ES-I3 (cell line): ENCODE results near the gene RBMS3.
"Not testable (repeated sequence)": the region's sequence is repeated elsewhere in the genome, so short reads cannot be mapped to it uniquely, and the experiment has no call there.

Source experiments
- H3K36me3 ChIP-seq: 2 replicates; pipeline ENCODE4 v1.6.1; 2013; ENCODE audit warnings: mild to moderate bottlenecking, low read length, control low read depth, moderate library complexity; ENCODE audit not compliant: insufficient read depth
- H3K4me1 ChIP-seq: 2 replicates; pipeline ENCODE4 v1.6.1; 2013; ENCODE audit warnings: mild to moderate bottlenecking, control low read depth, low read length; ENCODE audit not compliant: insufficient read depth
- H3K9ac ChIP-seq: 2 replicates; pipeline ENCODE4 v1.6.1; 2013; ENCODE audit warnings: low read depth, mild to moderate bottlenecking, low read length, moderate library complexity
- H3K9me3 ChIP-seq: 2 replicates; pipeline ENCODE4 v1.6.1; 2013; ENCODE audit warnings: mild to moderate bottlenecking, low read length, moderate library complexity; ENCODE audit not compliant: control insufficient read depth, insufficient read depth

RBMS3 gene

DNA sequence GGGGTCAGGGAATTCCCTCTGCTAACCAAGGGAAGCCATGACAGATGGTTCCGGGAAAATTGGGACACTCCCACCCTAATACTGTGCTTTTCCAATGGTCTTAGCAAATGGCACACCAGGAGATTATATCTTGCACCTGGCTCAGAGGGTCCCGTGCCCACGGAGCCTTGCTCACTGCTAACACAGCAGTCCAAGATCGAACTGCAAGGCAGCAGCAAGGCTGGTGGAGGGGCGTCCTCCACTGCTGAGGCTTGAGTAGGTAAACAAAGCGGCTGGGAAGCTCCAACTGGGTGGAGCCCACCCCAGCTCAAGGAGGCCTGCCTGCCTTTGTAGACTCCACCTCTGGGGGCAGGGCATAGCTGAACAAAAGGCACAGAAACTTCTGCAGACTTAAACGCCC, 389.6 kb downstream of the RBMS3 start:
- H3K9me3 ChIP-seq, H3K4me1 ChIP-seq, H3K36me3 ChIP-seq, H3K9ac ChIP-seq: not testable (repeated sequence)

DNA sequence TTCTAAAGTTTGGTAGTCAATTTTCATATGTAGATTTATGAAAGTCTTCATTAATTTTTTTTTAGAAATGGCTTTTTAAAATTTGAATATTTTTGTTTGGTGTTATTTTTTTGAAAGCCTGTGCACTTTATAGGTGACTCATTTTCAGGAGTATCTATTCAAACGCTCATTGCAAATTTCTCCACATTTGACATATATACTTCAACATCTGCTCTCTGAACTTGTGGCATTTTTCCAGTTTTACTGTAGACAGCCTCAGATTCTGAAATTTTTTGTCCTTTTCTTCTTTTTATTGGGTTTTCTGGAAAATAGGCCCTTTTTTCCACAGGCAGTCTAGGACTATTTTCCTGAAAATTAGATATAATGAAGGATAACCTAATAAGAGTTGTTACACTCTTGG, 396.6 kb downstream of the RBMS3 start:
- no peaks in the 10 kb centered on the region for H3K36me3 ChIP-seq
- H3K9ac ChIP-seq: no peak overlapping the region
- no peaks in the 10 kb centered on the region for H3K4me1 ChIP-seq
- H3K9me3 ChIP-seq: no peaks in the 10 kb centered on the region

- no peaks in the 10 kb centered on the region for H3K9me3 ChIP-seq
- no peaks in the 10 kb centered on the region for H3K4me1 ChIP-seq
- no peaks in the 10 kb centered on the region for H3K36me3 ChIP-seq
- H3K9ac ChIP-seq: no peak overlapping the region
Measured at GRCh38 chr3:29679944-29680343, 399.1 kb downstream of the RBMS3 start.

- Histone ChIP-seq H3K36me3 (no peaks in the 10 kb centered on the region), H3K4me1 (no peaks in the 10 kb centered on the region), H3K9ac (no peak overlapping the region), H3K9me3 (no peaks in the 10 kb centered on the region)
Measured at GRCh38 chr3:29683018-29683993, 402.4 kb downstream of the RBMS3 start.

- Histone ChIP-seq H3K9ac (no peak overlapping the region), H3K9me3 (no peaks in the 10 kb centered on the region), H3K36me3 (no peaks in the 10 kb centered on the region), H3K4me1 (no peaks in the 10 kb centered on the region)
Measured at GRCh38 chr3:29686889-29687592, 406.2 kb downstream of the RBMS3 start.

DNA sequence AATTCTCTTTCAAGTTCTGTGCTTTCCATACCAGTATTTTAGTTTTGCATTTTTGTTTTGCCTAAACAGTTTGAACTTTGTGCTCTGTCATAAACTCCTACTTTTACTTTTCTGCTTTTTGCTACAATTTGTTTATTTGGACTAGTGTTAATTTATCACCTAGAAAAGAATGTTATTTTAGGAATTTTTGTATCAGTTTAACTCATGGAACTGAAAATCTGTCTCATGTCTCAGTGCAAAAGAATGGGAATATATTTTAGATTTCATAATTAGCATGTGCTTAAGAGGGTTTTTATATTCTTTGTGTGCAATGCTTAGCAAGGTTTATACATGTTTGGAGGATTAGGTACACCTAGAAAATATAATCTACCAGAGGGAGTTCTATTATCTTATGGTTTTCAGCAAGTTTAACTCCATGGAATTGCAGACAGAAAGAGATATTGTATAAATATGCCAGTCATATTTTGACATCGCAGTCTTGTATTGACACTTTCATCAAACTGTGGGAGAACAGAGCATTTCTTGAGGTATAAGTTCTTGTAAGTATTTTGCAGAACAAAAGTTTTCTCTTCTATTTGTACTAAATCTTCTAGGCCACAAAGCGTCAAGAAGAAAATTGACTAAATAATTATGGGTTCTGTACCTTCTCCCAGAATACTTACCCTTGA, 409.9 kb downstream of the RBMS3 start:
- H3K36me3 ChIP-seq: no peaks in the 10 kb centered on the region
- H3K9ac ChIP-seq: no peak overlapping the region
- H3K4me1 ChIP-seq: peaks cover 19% of the 10 kb centered on the region
- no peaks in the 10 kb centered on the region for H3K9me3 ChIP-seq

DNA sequence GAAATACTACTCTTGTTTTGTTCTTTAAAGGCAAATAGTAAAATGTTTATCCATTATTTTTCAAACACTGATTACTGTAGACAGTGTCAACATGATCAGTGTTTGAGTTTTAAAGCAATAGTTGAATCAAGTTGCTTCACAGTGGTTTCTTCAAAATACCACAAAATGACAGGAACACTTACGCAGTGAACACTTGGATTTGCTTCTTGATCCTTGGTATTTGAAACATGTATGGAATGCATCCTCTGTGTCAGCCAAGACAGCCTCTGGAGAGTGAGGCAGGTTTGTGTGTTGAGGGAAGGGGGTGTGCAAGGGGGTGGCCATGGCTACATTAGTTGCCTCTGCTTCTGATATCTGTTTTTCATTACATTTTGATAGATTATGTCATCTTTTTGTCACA, 413.0 kb downstream of the RBMS3 start:
- no peaks in the 10 kb centered on the region for H3K9me3 ChIP-seq
- H3K36me3 ChIP-seq: no peaks in the 10 kb centered on the region
- H3K9ac ChIP-seq: no peak overlapping the region
- H3K4me1 ChIP-seq: peaks cover 22% of the 10 kb centered on the region

DNA sequence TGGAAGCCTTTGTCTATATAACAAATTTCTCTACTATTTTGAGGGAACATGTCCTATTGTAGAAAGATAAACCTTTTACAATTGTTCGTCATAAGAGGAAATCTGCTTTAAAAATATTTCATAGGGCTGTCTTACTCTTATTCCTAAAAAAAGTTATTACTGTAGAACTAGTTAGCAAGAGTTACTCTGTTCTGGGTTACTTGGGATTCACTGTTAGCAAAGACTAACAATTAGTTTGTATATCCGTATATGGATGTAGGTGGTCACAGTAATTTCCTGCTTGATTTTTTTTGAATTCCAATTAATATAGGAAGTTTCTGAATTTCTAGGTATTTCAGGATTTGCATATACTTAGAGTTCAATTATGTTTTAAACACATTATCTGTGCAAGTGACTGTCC, 413.5 kb downstream of the RBMS3 start:
- peaks cover 22% of the 10 kb centered on the region for H3K4me1 ChIP-seq
- H3K36me3 ChIP-seq: no peaks in the 10 kb centered on the region
- no peak overlapping the region for H3K9ac ChIP-seq
- H3K9me3 ChIP-seq: no peaks in the 10 kb centered on the region

DNA sequence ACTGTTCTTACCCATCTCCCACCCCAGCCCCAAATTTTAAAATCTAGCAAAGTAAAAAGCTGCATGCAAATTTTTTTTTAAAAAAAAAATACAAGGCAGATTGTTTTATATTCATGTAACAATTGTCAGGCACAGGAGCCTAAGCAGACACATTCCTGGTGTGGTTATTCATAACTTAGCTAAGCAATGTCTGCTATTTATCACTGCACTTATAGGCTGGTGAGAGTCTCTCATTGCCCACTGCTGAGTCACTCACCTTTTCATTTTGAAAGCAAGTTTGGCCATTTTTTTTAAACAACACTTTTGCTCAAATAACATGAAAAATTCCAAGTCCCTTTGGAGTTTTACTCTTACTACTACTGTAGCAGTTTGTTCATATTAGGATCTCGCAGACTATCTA, 413.9 kb downstream of the RBMS3 start:
- Histone ChIP-seq H3K9ac (no peak overlapping the region), H3K4me1 (peaks cover 22% of the 10 kb centered on the region)

DNA sequence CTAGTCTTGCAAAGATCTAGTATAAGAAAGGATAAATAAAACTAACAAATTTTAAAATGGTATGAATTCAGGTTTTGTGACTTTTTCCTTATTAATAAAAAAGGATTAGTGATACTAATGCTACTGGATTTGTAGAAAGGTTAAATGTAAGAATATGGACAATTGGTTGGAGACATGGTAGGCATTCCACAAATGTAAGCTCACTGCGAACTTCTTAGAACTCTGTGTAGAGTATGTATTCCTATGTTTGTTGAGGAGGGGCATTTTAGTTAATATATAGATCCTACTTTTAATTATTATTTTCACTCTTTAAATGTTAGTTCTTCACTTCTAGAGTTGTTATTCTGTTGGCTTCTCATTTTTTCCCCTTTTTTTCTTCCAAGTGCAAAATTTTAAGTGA, 414.3 kb downstream of the RBMS3 start:
- peaks cover 22% of the 10 kb centered on the region for H3K4me1 ChIP-seq
- no peaks in the 10 kb centered on the region for H3K36me3 ChIP-seq
- H3K9me3 ChIP-seq: no peaks in the 10 kb centered on the region; the same call in 1 of the 2 replicates
- no peak overlapping the region for H3K9ac ChIP-seq

More for the DNA sequence above, 413.9 kb downstream of the RBMS3 start:
- Histone ChIP-seq H3K9me3 (no peaks in the 10 kb centered on the region), H3K36me3 (no peaks in the 10 kb centered on the region)

DNA sequence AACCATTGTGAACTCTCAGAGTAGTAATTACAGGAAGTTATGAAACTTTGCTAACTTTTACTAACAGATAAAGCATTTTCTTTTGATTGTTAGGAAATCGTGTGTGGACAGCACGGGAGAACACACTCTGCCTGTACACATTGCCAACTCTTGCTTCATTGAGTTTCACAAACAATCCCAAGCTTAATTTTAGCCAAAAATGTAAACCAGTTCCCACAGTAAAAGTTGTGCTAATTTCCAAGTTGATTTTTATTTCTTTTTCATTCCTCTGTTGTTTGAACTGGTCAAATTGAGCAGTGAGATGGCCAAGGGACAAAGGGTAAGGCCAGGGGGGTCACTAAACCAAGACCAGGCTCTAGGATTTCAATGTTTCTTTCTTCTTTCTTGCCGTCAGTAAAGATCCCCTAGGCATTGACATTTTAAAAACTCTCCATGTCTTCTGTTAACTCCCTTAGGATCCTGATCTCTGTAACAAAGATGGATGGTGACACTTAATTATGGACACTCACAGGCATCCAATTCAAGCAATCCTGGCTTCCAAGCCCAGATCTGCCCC, 414.9 kb downstream of the RBMS3 start:
- no peak overlapping the region for H3K9ac ChIP-seq
- peaks cover 22% of the 10 kb centered on the region for H3K4me1 ChIP-seq
- H3K9me3 ChIP-seq: no peaks in the 10 kb centered on the region; the same call in 1 of the 2 replicates
- no peaks in the 10 kb centered on the region for H3K36me3 ChIP-seq

GRCh38 chr3:29696311-29696710, 415.4 kb downstream of the RBMS3 start:
- Histone ChIP-seq H3K9me3 (no peaks in the 10 kb centered on the region; the same call in 1 of the 2 replicates), H3K36me3 (no peaks in the 10 kb centered on the region), H3K9ac (no peak overlapping the region), H3K4me1 (peaks cover 22% of the 10 kb centered on the region)

GRCh38 chr3:29697989-29698388, 417.1 kb downstream of the RBMS3 start:
- Histone ChIP-seq H3K4me1 (peaks cover 22% of the 10 kb centered on the region), H3K9me3 (no peaks in the 10 kb centered on the region; the same call in 1 of the 2 replicates), H3K36me3 (no peaks in the 10 kb centered on the region), H3K9ac (no peak overlapping the region)

- H3K9ac ChIP-seq: no peak overlapping the region
- no peaks in the 10 kb centered on the region; the same call in 1 of the 2 replicates for H3K9me3 ChIP-seq
- H3K4me1 ChIP-seq: peaks cover 8% of the 10 kb centered on the region; the same call in 1 of the 2 replicates
- no peaks in the 10 kb centered on the region for H3K36me3 ChIP-seq
Measured at GRCh38 chr3:29700256-29700655, 419.4 kb downstream of the RBMS3 start.
